ENCODE data around the gene IGSF21.

DNA sequence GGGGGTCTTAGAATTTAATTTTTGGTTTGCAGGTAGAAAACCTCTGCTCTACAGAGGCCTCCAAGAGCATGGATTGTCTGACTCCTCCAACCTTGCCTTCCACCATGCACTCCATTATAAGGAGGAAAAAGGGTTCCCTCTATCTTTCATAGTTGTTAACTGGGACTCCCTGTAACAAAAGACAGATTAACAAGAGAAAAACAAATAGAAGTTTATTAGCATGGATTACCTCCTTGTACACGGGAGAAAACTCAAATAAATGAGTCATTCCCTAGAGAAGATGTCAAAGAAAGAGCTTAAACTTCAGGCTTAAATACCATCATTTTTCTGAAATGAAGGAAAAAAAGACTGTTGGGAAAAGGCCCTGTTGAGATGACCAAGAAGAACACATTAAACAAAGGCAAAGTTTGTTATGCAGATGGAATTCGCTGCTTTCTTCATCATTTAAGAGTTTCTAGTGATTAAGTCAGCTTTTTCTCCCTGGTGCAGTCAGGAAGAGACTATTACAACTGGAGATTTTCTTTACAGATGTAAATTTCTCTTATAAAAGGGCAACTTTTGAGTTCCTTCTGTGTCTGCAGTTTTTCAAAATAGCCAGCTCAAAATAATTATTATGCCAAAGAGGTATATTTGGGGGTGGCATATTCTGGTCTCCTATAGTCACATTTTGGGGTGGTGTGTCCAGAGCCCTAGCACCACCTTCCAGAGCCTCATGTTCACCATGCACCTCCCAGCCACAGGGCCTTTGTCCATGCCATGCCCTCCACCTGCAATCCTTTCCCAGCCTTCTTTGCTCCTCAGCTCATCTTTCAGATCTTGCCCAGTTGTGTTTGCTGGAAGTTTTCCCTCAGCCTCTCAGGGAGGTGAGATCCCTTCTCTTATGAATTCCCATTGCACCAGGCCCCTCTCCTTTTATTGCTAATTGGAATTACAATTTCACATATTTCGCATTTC, 310.0 kb downstream of the IGSF21 start:
- TF ChIP-seq, protein P1, sequence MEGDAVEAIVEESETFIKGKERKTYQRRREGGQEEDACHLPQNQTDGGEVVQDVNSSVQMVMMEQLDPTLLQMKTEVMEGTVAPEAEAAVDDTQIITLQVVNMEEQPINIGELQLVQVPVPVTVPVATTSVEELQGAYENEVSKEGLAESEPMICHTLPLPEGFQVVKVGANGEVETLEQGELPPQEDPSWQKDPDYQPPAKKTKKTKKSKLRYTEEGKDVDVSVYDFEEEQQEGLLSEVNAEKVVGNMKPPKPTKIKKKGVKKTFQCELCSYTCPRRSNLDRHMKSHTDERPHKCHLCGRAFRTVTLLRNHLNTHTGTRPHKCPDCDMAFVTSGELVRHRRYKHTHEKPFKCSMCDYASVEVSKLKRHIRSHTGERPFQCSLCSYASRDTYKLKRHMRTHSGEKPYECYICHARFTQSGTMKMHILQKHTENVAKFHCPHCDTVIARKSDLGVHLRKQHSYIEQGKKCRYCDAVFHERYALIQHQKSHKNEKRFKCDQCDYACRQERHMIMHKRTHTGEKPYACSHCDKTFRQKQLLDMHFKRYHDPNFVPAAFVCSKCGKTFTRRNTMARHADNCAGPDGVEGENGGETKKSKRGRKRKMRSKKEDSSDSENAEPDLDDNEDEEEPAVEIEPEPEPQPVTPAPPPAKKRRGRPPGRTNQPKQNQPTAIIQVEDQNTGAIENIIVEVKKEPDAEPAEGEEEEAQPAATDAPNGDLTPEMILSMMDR (IDR thresholded peaks at IDR 0.05): no peak
- no peak for TF ChIP-seq EZH2 (IDR thresholded peaks at IDR 0.05; ENCODE audit: borderline replicate concordance, insufficient read depth, low read depth, low read length, poor library complexity, severe bottlenecking)
